Fibroblast of skin of left biceps (primary cell): ENCODE data around the gene MS4A14.
"Not testable (repeated sequence)": the region's sequence is repeated elsewhere in the genome, so short reads cannot be mapped to it uniquely, and the experiment has no call there.

ENCODE experiments used
- DNase-seq, 2 experiments: peaks; one replicate each; pipeline ENCODE4 v3.0.0-alpha.2; 2013; ENCODE audit warnings: low read depth in 2 of 2

The MS4A14 gene, protein sequence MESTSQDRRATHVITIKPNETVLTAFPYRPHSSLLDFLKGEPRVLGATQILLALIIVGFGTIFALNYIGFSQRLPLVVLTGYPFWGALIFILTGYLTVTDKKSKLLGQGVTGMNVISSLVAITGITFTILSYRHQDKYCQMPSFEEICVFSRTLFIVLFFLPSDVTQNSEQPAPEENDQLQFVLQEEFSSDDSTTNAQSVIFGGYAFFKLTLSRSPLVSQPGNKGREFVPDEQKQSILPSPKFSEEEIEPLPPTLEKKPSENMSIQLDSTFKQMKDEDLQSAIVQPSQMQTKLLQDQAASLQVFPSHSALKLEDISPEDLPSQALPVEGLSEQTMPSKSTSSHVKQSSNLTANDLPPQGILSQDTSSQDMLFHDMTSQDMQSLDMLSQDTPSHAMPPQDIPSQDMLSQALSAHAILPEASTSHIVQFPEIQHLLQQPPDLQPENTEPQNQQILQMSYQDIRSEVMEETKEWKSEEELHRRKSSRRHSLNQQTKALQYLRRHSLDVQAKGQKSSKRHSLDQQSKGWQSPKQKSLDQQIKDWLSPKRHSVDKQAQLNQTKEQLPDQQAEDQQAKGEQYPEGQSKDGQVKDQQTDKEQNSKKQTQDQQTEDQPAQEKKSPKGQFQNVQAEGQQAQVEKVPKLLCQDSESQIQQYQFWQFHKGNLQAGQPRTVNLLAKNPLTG

GRCh38 chr11:60396382-60396781, at the start of gene MS4A14:
MS4A14 (plus strand) TSS chr11:60396459; CDS start chr11:60396579, 120 bp downstream.
- DNase-seq = no peak

DNA sequence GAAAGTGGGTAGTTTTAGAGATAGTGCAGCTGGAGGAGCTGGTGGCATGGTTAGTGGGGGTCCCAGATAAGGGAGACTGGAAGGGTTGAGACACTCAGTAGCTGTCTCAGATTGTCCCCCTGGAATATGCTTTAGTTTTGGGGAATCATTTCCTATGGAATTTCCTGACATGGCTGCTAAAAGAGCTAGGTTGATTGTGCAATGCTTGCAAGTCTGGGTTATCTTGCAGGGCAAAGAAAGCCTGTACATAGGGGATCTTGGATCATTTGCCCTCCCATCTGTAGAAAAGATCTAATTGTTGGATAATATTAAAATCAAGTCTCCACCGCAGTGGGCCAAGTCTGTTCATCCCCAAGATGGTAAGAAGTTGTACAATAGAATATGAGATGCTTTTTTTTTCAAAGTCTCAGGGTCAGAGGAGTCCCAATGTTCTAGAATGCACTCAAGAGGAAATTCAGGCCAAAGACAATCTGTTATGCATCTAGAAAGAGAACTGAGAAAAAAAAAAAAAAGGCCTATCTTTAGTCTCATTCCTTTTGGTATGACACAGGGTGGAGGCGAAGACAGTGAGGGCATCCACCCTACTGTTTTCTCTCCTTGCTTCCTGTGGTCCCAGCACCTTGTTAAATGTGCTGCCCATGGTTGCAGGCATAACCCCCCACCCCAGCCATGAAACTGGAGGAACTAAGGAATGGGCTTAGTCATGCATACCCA, 49.0 kb upstream of the MS4A14 start:
- no peak for DNase-seq

- DNase-seq = no peak
Observed at GRCh38 chr11:60348116-60348515, 48.1 kb upstream of the MS4A14 start.

- no peak for DNase-seq
Observed at GRCh38 chr11:60349990-60350389, 46.3 kb upstream of the MS4A14 start.

- DNase-seq = no peak
Observed at GRCh38 chr11:60357771-60358170, 38.5 kb upstream of the MS4A14 start.

DNA sequence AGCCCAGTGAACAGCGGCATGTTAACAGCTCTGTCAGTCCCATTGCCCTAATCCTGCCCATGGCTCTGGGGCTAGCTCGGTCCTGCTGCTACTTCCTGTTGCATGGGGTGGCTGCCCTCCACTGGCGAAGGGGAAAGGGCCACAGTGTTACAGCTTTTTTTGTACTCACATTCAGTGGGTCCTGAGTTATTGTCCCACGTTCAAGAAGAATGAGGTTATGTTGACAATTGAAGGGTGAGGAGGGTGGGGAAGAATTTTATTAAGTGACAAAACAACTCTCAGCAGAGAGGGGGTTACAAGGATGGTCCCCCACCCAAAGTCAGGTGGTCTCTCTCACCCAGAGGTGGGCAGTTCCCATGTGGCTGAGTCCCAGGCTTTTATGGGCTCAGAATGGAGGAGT, 35.6 kb upstream of the MS4A14 start:
- no peak for DNase-seq

GRCh38 chr11:60362241-60362640, 34.0 kb upstream of the MS4A14 start:
- no peak for DNase-seq

DNA sequence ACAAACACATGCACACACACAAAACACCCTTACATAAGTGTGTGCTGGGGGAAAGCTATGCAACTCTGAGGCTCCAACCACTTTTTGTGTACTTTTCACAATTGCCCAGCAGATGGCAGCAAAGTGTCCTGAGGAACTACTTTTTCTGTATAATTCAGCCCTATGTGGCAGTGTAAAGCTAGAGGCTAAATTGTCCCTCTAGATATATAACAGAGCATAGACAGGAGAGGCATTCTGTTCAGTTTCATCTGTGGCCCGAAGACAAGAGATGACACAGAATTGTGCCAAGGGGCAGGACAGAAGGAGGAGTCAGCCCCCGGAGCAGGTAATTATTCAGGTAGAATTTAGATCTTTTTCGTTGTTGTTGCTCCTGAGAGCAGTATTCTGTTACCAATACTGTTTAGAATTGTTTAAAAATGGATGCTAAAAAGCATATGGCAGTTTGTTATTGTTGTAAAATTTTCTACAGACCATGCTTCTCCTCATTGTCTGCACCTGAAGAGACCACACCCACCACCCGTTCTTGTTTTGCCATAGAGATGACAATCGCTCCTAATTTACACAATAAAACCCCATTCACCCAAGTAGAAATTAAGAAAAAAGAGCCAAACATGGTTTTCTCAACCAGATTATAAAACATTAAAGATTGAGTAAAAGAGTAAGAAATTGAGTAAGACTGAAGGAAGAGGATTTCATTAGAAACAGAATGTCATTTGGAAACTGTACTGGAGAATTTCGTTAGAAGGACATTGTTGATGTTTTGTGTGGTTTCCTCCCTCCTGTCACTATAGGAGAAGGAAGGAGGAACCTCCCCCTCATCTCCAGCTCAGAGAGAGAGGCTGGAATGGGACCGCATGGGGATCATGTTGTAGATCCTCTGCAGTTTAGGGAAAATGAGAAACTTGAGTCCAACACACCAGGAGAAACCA, 32.5 kb upstream of the MS4A14 start:
- DNase-seq = no peak

DNA sequence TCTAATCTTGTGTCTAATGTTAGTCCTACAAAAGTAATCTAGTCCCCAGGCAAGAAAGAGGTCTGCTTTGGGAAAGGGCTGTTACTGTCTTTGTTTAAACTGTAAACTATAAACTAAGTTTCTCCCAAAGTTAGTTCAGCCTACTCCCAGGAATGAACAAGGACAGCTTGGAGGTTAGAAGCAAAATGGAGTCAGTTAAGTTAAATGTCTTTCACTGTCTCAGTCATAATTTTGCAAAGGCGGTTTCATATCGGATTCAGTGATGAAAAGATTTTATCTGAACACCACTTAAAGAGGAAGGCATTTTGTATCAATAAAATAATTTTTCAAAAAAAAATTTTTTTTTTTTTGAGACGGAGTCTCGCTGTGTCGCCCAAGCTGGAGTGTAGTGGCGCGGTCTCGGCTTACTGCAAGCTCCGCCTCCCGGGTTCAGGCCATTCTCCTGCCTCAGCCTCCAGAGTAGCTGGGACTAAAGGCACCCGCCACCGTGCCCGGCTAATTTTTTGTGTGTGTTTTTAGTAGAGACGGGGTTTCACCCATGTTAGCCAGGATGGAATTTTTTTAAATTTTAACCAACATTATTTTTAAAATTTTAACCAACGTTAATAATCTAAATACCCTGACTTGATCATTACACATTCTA, 29.9 kb upstream of the MS4A14 start:
- DNase-seq = not testable (repeated sequence)

DNA sequence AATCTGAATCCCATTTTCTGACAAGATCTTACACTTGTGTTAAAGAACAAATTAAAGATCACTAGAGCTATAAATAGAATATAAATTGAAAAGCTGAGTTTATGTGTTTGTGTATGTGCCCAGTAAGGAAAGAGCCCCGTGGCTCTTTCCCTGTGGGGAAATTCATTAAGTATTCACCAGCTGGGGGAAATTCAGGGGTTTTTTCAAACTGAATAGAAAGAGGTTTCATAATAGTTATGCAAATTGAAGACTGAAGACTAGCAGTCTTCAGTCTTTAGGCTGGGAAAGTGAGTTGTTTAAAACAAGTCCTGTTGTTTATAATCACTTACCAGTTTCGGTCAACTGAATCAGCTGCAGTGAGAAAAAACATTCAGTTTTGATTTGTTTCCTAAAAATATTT, 29.2 kb upstream of the MS4A14 start:
- no peak for DNase-seq

DNA sequence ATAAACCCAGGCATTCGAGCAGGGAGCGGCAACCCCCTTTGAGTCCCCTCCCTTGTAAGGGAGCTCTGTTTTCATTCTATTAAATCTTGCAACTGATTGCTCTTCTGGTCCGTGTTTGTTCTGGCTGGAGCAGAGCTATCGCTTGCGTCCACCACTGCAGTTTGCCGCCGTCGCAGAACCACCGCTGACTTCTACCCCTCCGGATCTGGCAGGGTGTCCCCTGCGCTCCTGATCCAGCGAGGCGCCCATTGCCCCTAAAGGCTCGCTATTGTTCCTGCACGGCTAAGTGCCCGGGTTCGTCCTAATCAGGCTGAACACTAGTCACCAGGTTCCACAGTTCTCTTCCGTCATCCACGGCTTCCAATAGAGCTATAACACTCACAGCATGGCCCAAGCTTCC, 28.4 kb upstream of the MS4A14 start:
- DNase-seq = no peak

- no peak for DNase-seq
Observed at GRCh38 chr11:60370252-60370810, 25.9 kb upstream of the MS4A14 start.

DNA sequence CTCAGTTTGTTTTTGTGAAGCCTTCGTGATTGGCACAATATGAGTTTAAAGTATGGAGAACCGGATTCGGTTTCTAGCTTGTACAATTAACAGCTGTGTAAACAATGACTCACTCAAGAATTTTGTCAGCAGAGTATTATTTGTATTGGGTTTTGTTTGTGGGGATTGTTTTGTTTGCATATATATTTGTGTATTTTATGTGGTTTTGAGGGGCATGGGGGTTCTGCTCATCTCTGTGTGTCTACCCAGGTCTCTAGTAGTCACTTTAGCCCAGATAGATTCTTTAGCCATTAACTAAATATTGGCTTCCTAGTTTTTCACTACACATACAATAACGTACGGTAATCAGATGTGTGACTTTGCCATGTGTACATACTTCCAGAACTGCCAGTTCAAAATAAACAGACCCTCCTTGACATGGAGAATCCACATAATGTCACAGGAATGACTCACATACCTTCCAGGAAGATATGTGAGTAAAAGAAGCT, 25.4 kb upstream of the MS4A14 start:
- no peak for DNase-seq

DNA sequence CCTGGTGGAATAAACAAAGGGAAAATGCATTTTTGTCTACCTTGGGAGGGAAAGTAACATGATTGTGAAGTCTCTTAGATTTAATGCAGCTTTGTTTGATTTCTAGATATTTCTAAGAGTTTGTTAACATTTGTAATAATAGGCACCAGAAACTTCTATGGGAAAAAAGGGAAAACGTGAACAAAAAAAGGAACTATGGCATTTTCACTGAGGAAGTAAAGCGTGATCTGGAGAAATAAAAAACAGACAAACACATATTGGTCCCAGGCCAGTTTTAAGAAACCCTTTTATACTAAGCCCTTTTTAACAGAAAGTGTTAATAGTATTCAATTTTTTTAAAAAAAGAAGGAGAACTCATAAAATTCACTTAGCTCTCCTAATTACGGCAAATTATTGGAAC, 24.9 kb upstream of the MS4A14 start:
- no peak for DNase-seq

GRCh38 chr11:60371854-60372253, 24.4 kb upstream of the MS4A14 start:
- DNase-seq = no peak

GRCh38 chr11:60372767-60373166, 23.5 kb upstream of the MS4A14 start:
- no peak for DNase-seq

- DNase-seq = no peak
Observed at GRCh38 chr11:60375316-60375715, 20.9 kb upstream of the MS4A14 start.

DNA sequence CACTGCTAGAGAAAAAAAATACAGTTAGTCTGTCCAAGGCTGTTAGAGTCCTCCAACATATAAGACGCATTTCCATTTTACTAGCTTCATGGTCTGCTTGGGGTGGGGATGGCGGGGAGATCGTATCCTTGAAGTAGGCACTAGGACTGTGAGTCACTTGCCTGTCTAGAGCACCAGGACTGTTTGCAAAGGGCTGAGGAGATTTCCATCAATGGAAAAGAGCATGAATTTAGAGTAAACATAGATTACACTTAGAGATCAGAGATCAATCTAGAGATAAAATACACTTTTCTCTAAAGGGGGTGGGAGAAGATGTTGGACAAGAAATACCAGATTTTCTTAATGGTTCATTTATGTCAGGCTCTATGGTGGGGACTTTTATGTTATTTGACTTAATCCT, 19.7 kb upstream of the MS4A14 start:
- DNase-seq = no peak

DNA sequence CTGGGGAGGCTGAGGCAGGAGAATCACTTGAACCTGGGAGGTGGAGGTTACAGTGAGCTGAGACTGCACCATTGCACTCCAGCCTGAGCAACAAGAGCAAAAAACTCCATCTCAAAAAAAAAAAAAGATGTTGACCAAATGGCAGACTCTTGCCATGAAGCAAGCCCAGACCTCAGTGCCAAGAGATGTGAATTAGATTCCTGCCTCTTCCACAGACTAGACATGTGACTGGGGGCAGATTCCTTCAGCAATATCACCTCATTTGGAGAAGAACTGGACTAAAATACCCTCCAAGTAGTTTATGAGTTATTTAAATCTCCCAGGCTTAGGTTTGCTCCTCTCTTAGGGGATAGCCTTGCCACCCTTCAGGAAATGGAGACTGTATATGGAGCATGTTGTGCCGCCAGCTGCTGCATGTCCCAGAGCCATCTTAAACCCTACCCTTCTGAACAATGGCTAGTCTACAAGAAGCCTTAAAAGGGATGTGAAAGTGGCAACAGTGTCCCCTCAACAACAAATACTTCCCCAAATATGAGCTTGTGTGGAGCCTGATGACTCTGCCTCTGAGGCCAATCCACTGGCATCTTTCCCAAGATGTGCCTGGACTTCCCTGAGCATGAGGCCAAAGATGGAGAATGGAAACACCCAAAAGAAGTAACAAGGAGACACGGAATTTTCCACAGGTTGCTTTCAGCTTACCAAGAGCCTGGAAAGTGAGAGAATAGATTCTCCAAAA, 18.7 kb upstream of the MS4A14 start:
- no peak for DNase-seq

- DNase-seq = no peak
Observed at GRCh38 chr11:60378354-60378753, 17.9 kb upstream of the MS4A14 start, which contains the start of gene MS4A7. MS4A7 (plus strand) TSS chr11:60378532; CDS start chr11:60383142, 4,610 bp downstream.
